GM21367 (cell line): ENCODE measurements around the gene CUX1.

Source experiments
- ATAC-seq: cut with Tn5 transposase; IDR thresholded peaks from one replicate; pipeline ENCODE4 v1.9.1; 2021; ENCODE audit not compliant: unreplicated experiment

The CUX1 gene

DNA sequence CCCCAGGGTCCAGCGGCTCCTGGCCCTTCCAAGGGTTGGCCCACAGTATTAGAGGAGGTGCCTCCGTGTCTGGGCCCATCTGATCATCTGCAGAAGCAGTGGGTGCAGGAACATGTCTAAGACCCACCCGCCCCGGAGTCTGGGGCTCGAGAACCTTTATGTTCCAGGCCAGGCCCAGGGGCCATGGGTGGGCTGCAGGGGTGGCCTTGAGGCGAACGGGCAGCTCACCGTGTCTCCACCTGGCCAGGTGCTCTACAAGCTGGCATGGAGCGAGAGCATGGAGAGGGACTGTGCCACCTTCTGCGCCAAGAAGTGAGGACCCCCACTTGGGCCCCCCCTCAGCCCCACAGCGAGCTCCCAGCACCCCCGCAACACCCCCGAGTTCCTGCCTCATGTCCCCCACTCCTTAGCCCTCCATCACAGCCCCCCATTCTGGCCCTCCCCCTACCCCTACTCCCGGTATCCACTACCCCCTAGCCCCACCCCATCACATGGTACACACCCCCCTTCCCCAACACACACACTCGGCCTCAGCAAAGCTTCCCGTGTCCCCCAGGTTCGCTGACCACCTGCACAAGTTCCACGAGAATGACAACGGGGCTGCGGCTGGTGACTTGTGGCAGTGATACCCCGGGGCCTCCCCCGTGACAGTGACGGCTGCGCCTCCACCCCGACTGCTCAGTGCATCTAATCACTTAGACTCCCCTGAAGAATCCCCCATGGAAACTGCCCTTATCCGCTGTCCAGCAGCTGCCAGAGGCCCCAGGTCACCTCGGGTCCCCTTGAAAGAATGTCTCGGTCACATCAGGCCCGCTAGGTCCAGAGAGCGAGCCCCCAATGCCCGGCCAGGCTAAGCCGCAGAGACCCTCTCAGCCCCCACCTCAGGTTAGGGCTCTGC is 465.3 kb downstream of the CUX1 start:
- ATAC-seq, result no peak

DNA sequence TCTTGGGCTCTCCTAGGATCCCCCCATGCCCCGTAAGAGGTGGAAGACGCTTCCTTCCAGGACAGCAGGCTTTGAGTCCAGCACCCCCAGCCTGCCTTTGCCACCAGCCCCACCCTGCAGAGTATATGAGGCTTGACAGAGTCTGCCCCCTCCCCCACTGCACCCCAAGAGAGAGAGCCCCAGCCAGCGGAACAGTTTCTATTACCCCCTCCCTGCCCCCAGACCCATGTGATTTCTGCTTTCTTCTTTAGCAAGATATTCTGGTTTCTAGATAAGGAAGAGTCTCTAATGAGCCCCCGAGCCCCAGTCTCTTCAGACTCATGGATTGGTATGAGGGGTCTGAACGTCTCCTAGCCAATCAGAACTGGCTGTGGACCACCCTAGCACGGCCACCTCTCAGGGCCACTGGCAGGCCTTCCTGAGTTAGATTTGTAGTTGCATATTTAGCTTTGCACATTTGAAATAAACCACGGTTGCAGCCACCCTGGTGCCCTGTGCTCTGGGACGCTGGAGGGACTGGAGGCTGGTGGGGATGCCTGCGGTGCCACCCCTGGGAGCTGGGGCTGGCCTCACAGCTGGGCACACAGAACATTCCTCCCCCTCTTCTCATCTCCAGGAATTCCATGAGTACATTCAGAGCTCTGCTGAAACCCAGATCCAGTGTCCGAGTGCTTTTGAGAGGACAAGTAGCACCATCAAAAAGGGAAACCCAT is 466.2 kb downstream of the CUX1 start:
- ATAC-seq, result no peak

DNA sequence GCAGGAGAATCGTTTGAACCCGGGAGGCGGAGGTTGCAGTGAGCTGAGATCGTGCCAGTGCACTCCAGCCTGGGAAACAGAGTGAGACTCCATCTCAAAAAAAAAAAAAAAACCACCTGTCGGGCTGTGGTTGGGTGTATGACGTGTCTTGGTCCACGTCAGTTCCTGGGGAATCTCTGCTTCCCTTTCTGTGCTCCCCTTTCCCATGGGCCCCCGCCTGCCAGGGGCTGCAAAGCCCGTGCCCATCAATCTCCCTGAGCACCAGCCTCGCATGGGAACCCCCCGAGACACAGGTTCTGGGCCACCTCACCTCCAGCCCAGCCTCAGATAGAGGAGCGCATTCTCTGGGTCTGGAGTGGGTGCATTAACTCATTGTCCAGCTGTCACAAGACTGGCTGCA is 467.0 kb downstream of the CUX1 start:
- no peak for ATAC-seq

DNA sequence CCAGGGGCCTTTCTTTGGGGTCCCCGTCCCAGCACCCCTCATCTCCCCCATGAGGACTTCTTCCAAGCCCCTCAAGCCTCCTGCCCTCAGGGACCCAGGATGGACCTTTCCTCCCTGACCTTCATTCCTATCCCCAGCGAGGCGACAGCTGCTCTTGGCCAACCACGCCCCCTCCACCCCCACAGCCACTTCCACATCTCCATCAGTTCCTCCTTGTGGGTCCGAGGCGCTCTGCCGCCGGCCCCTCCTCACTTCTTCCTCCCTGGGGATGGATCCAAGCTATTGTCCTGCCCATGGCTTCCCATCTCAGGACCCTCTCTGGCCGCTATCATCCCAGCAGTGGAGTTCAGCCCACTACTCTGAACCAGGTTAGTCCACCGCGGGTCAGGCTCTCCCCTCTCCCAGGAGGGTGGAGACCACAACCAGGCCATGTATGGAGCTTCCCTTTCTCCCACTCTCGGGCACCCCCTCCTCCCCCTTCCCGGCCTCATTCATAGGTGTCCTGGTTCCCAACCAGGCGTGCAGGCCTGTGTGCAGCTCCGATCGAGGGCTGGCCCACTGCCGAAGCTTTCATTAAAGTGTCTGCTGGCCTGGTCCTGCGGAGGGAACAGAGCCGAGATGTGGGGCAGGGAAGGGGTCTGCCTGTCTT is 467.6 kb downstream of the CUX1 start:
- no peak for ATAC-seq

DNA sequence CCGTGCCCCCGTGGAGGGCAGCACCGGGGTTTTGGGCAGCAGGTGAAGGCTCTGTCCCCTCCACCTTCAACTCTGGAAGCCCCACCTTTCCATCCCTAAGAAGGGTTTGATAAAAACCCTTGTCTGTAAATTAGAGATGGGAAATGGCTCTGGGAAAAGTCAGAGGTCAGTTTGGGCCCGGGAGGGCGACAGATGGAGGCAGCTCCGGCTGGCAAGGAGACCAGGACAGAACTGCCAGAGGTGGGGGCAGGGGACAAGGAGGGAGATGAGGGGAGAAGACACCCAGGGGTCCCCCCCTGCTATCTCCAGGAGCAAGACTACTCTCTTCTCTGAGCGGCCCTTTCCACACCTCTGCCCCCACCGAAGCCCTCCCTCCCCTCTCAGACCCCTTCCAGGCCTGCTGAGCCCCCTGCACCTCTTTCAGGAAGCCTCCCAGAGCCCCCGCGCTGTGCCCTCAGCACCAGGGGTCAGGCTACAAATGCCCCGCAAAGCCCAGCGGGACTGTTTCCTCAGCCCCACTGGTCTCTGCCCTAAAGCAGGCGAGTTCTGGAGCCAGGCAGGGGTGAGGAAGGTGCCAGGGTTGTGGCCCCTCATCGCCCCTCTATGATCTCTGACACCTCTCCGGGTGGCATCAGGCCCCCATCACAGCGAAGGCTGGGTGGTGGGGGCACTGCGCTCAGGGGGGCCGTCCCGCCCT is 468.3 kb downstream of the CUX1 start:
- no peak for ATAC-seq

DNA sequence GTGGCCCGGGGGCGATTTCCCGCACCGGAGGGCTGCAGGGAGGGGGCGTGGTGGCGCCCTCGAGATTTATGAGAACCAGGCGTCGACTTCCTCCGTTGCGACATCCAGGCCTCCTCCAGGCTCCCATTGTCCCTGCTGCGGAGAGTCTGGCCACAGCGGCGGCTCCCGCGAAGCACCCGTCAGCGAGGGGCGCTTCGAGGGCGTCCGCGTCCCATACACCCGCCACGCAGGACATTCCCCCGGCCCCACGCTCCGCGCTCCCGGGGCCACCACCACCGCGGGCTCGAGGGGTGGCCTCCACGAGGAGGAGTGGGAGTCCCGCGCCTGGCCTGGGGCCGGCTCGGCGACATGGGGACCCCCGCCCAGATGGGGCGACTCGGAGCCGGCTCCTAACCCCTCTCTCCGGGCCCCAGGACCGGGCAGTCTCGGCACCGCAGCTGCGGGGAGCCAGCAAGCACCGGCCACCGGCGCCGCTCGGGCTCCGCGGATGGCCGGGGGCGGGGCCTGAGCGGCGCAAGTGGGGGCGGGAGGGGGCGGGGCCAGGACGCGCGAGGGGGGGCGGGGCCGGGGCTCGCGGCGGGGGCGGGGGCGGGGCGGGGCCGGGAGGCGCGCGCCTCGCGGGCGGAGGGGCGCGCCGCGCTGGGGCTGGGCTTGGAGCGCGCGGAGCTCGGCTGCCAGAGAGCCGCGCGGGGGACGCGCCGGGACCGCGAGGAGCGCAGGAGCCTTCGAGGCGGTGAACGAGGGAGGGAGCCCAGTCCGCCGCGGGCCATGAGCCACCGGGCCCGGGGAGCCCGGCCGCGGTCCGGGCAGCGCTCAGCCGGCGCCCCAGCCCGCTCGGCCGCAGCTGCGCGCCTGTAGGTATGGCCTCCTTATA is 469.0 kb downstream of the CUX1 start, which contains the start of gene SH2B2:
TSS of gene SH2B2 (plus strand) at position 632 of the 874 bp plus-strand sequence. CDS start 13,683 bp downstream, outside the sequence.
- no peak for ATAC-seq

DNA sequence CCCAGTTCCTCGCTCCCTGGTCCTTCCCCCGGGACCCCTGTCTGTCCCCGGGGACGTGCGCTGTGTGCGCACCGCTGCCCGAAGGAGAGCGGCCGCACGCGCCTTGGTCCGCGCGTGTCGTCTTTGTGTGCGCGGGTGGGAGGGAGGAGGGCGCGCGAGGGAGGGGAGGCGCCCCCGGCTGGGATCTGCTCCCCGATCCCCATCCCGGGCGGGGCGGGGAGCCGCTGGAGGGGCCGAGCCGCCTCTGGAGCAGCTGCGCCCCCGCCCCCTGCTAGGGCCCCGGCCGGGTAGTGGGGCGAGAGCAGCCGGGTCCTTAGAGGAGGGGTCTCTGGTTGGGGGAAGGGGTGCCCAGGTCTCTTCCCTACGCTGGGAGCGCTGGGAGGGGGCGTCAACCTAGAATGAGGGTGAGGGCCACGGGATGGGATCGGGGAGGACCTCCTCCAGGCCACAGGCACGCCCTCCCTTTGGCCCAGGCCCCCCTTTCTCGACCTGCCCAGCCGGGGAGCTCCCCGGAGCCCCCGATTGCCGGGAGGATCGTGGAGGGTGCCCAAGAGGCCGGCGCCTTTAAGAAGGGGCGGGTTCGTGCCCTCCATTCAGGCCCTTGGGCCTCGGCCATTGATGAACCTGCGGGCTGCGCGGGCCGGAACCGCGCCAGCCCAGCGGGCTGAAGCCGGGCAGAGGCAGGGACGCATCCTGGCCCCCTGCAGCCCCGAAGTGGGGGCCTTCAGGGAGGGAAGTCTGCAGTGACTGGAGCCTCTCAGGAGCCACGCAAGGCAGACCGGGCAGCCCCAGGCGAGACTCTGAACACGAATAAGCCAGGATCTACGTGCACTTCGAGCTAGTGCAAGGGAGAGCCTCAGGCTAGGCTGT is 469.9 kb downstream of the CUX1 start:
- no peak for ATAC-seq

DNA sequence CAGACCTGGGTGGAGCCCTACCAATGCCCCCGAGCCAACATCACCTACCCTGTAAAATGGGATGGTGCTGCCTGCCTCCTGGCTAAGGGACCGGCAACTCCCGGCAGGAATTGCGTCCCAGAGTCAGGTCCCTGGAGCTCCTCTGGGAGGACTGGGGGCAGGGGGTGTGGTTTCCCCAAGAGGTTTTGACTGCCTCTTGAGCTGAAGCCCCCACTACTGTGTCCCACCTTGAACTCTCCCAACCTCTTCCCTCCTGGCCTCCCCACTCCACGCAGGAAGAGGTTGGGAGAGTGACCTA is 470.5 kb downstream of the CUX1 start:
- no peak for ATAC-seq

DNA sequence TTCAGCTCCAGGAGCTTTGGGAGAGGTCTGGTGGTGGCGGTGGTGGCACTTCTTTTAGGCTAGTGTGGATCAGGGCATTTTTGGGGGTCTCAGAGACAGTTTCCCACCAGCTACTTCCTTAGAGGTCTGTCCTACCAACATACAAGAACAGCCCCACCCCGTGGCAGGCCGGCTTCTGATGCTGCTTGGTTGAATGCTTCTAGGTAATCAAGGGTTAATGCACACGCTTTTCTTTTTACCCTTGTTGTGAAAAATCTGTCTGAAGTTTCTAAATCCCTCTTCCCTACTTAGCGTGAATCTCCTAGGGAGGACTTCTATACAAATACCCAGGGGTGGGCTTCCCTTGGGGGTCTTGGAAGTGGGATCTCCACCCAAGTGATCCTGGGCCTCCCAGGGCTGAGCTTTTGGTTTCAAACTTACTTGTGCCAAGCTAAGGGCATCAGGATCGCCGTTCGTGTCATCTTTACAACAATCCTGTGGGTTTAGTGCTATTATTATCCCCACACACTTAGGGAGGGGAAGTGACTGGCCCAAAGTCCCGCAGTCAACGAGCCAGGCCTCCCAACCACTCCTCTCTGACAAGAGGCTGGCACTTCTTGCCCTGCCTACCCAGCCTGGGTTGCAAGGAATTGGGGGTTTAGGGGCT is 471.0 kb downstream of the CUX1 start:
- ATAC-seq, result no peak

DNA sequence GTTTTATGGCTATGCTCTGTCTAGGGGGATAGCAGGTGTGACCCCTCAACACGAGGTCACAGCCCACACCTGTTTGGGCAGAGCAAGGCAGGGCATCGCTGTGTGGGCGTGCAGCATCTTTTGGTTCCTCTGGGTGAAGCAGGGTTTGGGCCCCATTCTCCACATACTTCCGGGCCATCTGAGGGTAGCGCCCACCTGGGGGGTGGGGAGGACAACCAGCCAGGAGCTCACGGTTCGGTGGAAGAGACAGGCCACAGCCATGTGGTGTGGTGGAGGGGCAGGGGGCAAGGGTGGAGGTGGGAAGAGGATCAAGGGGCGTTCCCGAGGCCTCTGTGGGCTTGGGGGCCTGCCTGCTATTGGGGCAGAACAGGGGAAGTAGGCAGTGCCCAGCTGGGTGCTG is 471.6 kb downstream of the CUX1 start:
- no peak for ATAC-seq

DNA sequence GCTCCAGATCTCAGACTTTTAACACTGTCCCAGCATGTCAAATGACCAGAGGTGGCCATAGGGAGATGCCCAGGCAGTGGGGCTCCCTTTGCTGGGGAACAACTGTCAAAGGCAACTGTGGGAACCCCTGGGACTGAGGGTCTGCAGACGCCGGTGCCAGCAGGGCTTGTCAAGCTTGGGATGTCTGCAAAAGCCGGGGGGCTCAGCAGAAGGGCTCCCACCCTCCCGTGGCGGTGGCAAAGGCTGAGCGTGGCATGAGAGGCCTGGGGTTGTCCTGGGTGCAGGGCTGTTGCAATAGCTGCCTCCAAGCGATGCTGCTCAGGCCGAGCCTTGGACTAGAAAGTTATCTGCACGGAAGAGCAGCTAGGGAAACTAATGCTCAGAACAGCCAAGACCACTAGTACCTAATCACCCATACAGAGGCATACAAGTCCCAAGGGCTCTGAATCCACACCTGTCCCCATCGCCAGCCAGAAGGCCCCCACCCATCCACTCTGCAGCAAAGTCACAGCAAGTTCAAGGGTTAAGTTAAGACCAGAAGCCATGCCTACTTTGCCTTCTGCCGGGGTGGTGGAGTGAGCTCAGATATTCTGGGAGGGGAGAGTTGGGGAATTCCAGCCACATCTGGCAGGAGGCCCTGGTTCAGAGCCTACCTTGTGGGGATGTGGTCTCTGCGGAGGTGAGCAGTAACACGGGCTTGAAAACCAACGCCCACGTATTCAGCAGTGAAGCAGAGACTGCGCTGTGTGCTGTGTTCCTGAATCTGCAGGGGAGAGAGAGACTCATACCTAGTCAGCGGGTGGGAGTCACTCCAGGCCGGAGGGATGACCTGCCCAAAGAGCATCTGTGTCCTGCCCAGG is 473.9 kb downstream of the CUX1 start:
- peak; percentile 31 for ATAC-seq

DNA sequence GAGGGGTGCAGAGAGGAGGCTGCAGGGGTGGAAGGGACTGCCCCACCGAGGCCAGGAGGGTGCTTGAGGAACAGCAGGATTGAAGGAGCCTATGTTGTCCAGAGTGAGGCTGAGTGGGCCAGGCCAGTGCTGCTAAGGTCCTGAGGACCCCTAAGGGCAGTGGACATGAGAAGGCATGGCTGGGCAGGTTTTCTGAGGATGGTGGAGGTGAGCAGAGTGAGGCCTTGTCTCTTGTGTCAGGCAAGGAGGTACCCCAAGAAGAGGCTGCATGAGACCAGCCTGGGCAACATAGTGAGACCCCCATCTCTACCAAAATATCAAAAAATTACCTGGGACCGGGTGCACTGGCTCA is 474.5 kb downstream of the CUX1 start:
- no peak for ATAC-seq

DNA sequence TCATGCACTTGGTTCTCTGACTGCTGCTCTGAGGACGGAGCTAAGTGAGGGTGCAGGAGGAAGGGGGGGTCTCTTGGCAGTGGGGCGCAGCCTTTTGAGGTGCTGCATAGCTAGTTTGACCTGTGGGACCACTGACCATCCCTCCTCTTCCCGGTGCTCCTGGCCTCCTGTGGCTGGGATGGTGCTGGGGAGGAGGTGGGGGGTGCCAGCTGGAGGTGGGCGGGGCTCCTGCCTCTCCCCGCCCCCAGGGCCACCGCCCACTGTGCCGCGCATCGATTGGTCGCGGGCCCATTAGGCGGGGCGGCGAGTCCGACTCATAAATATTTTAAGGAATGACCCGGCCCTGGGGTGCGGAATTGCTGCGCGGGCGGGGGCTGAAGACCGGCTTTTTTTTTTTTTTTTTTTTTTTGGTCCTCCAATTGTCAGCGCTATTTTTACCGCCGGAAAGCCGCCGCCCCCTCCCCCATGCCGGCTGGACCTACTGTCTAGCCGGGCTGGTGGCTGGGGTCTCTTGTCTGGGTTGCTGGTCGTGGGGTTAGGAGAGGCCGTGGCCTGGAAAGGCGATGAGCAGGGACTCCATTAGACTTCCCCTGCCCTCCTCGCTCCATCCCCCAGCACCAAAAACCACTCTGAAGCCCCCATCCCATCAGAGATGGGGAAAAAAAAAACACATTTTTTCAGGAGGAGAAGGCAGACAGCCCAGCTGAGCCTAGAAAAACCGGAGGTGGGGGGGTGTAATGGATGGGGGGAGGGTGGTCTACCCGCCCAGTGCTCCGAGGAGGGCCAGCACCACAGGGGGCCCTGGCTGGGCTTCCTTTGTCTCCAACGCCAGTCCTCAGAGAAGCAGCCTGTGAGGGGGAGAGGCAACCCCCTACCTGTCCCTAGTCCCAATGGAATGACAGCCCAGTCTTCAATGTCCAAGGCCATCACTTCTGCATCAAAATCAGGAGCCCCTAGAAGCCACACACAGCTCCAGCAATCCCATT is 475.7 kb downstream of the CUX1 start:
- ATAC-seq, result no peak

DNA sequence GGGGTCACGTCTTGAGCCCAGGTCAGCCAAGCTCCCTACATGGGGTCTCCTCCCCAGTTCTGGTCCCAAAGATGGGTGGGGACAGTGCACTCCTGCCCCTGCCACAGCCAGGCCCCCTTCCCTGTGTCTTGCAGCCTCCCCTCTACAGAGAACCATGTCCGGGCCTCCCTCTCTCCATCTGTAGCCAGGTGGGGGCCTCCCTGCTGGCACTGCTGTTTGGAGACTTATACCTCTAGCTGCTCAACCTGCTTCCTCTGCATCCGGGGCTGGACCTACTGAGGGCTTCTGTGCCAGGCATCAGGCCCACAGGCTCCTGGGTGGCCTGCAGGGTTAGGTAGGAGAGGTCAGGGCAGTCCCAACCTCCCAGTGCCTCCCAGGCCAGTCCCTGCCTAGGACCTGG is 477.2 kb downstream of the CUX1 start:
- ATAC-seq, result no peak

DNA sequence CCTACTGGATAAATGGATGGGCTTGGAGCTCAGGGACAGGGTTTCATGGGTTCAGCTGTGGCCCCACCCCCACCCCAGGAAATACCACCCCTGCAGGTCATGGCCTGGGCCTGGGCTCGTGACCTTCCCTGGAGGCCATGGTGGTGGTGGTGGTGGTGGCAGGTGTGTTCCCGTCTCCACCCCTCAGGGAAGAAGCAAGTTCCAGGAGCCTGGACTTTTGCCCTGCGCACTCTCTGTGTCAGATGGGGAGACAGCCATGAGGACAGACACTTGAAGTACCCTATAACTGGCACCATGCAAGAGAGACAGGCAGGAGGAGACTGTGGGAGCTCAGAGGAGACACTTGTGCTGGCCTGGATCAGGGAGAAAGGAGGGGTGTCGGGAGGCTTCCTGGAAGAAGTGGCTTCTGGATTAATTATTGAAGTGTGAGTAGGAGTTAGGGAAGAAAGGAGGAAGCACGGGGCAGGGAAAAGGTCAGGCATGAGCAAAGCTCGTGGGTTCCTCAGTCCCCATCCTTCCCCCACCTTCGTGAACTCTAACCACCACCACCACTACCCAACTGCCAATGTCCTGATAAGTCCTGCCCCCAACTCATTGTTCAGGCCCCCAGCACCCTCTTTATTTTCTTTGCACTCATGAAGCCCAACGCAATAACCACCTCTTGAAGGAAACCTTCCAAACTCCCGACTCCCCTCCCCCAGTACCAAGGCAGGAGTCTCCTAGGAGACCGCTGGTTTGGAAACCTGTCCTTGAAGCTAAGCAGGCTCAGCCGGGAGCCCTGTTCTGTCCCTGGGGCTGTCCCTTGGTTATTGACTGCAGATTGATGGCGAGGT is 478.1 kb downstream of the CUX1 start:
- ATAC-seq, result no peak

DNA sequence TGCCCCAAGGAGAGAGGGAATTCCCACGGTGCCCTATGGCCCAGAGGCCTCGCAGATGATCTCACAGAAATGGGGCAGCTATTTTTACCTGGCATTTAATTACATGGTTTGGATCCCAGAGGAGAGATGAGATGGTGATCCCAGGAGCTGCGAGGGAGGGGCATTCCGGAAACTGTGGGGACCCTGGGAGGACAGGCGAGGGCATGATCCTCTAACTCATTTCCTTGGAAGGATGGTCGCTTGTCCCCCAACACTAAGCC is 478.7 kb downstream of the CUX1 start:
- no peak for ATAC-seq
